Measurements from ENCODE around the gene PCNP.
"Not testable (repeated sequence)": the region's sequence is repeated elsewhere in the genome, so short reads cannot be mapped to it uniquely, and the experiment has no call there.

Gene PCNP, protein sequence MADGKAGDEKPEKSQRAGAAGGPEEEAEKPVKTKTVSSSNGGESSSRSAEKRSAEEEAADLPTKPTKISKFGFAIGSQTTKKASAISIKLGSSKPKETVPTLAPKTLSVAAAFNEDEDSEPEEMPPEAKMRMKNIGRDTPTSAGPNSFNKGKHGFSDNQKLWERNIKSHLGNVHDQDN

DNA sequence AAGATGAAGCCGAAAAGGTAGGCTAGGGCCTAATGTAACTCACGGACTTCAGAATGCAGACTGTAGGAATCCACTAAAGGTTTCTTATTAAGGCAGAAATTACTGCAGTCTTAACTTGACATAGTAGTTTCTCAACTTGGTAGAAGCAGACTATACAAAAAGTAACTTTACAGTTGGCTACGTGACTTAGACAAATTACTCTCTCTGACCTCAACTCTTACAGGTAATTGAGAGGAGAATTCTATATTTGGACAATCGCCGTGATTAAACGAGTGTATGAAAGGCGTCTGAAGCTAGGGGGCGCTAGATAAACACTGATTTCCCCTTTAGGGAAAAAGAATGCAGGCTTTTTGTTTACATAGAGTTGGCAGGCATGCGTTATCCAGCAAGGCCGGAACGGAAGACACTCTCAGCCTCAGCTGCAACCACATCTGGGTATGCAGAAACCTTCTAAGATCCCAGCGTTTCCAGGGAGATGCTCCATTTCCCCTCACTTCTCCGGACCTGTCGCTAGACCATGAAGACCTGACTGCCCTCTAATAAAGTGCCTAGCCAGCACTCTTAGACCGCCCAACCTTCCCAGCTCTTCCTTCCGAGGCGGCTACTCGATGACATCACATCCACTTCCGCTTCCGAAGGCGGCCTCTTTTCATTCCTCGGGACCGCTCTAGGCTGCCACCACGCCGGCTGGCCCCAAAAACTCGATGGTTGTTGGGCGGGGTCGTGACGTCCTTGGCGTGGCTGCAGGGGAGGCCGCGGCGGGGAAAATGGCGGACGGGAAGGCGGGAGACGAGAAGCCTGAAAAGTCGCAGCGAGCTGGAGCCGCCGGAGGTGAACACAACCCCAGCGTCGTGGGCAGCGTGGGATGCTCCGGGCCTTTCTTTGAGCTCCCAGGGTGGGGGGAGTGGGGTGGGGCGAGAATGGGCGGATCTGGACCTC lies at the start of gene PCNP:
Gene PCNP, plus strand, starts transcription at position 732 of the 939 bp plus-strand sequence. Its CDS starts 36 bp downstream, at position 768.
- peak; percentile 97 to 98 for DNase-seq

DNA sequence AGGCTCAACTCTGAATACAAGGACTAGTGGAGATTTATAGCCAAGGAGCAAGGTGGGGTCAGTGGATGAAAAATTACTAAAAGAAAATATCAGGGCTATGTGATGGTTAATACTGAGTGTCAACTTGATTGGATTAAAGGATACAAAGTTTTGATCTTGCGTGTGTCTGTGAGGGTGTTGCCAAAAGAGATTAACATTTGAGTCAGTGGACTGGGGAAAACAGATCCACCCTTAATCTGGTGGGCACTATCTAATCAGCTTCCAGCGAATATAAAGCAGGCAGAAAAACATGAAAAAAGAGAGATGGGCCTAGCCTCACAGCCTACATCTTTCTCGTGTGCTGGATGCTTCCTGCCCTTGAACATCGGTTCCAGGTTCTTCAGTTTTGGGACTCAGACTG lies 46.5 kb upstream of the PCNP start:
- no peak for DNase-seq

DNA sequence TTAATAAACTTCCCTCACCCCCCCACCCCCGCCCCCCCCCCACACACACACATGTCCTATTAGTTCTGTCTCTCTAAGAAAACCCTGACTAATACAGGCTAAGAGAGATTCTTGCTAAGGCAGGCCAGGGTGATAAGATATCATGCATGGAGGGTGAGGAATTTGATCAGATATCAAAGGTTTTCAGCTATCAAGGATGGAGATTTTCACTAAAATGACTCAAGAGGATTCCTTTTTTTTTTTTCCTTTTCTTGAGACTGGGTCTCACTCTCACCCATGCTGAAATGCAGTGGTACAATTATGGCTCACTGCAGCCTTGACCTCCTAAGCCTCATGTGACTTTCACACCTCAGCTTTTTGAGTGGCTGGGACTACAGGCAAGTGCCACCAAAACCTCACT lies 46.1 kb upstream of the PCNP start:
- no peak for DNase-seq

DNA sequence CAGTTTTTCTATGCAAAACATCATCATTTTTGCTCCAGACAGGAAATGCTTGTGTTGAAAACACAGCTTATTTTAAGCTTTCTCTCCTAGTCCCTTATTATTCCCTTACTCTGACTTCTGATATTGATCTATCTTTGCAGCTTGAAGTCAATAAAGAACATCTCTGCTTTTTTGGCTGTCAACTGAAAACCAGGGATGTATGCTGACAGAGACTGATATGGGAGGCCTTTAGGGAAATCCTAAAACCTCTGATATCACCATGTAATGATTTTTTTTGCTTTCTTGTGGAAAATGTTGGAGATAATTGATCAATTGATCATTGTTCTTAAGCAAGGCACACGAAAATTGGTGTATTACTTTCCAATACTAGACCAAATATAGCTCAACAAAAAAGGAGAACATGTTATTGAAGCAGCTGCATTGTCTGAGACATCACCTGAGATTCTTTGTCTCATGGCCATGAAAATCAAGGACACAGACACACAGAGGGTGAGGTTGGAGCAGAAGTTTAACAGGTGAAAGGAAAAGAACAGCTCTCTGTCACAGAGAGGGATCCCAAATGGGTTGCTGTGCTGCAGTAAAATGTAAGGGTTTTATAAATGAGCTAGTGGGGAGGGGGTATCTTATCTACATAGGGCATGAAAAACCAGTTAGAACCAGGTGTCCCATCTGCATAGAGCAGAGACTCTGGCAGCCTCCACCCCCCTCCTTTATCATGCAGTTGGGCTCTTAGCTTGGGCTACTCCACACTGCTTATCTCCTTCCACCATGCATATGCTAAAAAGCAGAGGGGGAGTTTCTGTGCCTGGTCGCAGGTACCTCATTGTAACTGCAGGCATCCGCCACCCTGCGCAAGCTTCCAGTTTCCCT lies 43.9 kb upstream of the PCNP start:
- no peak for DNase-seq

DNA sequence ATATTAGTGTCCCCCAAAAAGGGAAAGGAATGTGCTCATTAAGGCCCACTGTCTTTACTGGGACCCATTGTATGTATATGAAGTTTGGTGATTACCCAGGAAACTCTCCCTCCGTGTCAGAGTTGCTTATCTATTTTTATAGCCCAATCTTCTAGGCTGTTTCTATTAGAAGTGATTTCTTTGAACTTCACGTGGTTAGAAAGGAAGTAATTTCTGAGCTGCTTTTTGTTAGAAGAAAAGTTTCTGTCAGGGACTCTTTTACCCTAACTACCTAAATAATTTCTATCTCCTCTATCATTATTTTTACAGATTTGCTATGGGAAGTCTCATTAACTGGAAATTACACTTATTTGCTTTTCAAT lies 43.3 kb upstream of the PCNP start:
- DNase-seq = no peak

DNA sequence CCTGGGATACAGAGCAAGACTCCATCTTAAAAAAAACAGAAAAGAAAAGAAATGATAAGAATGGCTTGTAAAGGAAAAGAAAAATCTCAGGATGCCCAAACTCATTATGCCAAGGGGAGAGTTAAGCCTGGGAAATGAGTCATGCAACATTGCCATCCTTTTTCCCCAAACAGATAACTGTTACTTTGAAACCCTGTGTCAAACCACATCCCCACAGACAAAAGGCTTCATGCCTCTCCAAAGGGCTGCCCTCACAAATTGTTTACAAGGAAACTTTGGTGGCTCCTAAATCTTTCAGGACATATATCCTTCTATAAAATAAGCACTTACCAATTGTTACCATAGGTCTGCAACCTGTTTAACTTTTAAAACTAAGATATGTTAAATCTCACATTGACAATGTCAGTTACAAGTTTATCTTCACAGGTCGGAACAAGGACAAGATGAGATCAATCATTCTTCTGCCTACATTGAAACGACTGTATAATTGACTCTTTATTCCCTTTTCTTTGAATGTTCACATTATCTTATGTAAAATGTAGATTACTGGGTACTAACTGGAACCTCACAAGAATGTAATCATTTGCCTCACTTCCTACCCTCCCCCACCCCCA lies 42.4 kb upstream of the PCNP start:
- peak in 1 of 2 experiments; percentile 13 for DNase-seq

DNA sequence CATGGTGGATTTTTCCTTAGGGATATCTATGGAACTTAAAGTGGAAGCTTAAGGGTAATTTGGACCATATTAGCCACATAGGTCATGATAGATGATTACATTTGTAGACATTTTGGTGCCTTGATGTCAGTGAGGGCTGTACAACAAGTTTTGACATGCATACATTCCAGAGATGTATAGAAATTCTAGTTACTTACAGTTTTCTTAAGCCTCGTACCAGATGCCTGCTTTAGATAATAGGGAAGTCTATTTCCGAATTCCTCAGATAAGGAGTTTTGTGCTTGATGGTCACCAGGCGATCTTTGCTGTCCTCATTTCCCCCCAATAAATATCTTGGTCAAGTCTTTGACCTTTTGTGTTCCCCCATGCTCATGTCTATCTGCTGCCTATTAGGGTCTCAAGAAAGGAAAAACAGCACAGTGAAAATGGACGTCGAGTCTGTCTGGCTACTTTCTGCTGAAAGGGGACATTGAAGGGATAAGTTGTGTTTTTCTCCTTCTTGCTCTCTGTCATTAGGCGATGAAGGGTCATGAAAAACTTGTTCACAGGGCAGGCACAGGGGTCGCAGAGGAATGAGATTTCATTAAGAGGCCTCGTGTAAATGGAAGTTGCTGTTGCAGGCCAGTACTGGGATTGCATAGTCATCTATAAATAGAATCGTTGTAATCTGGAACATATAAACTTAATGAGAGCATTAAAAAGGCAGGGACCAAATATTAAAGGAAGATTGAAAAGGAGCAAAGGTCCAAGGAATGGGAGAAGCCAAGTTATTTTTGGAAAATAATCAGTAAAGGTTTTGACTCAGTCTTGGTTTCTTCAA lies 41.0 kb upstream of the PCNP start:
- DNase-seq = no peak

DNA sequence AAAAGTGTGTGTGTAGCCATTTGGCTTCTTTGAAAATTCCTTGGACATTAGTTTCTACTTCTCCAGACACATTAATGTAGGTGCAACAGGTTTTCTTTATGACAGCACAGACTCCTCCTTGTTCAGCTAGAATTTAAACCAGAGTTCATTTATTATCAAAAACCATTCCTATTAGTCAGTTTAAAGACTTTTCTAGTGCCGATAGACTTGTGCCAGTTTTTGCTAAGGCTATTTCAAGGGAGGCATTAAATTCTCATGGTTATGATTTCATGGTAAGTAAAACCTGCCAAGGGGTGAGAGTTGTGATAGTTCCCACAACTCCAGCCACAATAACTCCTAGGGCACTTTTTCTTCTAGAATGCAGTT lies 40.4 kb upstream of the PCNP start:
- DNase-seq = no peak

DNA sequence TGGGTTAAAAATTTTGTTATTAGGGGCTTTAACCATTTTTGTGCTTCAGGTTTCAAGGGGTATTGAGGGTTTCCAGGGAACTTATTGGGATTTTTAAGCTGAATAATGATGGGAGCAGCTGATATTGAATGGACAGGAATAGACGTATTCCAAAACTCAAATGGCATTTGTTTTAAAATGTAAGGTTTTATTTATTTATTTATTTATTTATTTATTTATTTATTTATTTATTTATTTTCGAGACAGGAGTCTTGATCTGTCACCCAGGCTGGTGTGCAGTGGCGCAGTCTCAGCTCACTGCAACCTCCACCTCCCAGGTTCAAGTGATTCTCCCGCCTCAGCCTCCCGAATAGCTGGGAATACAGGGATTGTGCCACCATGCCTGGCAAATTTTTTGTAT lies 38.8 kb upstream of the PCNP start:
- no peak for DNase-seq

DNA sequence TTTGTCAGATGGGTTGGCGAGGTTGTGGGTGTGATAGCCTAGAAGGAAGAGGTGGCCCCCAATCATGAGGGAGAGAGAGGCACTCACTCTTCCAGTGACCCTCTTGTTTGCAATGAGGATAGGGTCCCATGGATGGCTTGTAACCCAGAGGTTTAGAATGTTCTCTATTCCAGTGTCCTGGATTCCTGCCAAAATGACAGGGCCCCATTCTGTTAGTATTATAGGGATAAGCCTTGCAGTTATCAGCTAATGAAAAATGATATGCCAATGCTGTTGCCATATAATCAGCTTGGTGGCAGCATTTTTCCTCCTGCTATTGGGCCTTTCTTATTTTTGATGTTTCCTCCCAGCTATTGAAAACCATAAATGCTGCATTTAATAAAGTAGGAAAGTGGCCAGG lies 37.7 kb upstream of the PCNP start:
- no peak for DNase-seq

DNA sequence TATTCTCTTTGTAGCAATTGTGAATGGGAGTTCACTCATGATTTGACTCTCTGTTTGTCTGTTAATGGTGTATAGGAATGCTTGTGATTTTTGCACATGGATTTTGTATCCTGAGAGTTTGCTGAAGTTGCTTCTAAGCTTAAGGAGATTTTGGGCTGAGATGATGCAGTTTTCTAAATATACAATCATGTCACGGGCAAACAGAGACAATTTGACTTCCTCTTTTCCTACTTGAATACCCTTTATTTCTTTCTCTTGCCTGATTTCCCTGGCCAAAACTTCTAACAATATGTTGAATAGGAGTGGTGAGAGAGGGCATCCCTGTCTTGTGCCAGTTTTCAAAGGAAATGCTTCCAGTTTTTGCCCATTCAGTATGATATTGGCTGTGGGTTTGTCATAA lies 37.0 kb upstream of the PCNP start:
- not testable (repeated sequence) for DNase-seq

DNA sequence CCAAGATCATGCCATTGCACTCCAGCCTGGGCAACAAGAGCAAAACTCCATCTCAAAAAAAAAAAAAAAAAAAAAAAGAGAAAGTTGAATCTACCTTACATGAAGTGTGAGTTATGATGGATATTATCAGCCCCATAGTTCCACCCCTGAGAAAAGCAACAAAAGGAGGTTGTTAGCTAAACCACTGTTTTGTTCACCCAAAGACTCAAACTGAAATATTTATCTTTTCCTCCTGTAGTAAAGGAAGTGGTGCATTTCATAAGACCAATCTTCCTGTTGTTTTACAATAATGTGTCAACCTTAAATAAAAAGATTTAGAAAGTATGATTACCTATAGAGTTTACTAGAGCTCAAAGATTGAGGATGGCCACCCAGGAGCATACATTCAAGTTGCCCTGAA lies 31.0 kb upstream of the PCNP start:
- DNase-seq = no peak

DNA sequence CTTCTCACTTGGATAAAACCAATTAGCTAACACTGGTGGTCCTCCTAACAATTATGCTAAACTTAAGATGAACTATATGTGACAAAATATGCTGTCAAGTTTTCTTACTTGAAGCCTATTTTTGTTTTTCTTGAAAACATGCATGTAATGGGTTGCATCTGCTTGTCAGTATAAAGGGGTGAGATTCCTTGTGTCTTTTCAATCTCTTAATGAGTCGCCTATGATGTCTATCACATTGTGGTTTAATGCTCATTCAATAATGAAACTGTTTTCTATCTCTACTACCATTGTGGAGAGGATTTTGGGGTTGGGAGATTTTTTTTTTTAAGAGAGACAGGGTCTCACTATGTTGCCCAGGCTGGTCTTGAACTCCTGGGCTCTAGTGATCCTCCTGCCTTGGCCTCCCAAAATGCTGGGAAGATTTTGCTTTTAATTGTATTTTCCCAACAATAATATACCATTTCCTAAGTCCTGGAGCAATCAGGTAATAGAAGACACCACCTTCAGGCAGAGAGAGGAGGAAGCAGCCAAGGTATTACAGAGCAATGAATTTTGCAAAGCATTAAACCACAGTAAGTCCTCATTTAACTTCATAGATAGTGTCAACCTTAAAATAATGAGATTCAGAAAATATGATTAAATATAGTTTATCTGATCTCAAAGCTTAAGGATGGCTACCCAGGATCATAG lies 29.7 kb upstream of the PCNP start:
- no peak for DNase-seq

DNA sequence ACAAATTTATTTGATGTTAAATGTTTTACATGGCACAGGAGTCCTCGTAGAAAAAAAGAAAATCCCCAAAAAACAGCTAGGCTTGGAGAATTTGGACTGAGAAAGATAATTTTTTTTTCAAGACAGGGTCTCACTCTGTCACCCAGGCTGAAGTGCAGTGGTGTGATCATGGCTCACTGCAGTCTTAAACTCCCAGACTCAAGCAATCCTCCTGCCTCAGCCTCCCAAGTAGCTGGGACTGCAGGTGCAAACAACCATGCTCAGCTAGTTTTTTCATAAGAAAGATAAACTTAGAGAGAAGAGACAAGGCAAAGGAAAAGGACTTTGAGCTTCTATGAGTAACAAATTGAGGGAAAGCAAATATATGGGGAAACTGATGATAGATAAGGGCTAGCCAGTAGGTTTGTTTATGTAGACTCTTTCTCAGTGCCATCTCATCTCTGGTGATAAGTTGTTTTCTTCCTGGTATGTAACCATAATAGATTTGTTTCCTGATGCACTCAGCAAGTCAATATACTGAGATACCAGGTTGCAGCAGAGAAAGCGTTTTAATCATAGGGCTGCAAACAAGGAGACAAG lies 25.4 kb upstream of the PCNP start:
- DNase-seq = no peak

DNA sequence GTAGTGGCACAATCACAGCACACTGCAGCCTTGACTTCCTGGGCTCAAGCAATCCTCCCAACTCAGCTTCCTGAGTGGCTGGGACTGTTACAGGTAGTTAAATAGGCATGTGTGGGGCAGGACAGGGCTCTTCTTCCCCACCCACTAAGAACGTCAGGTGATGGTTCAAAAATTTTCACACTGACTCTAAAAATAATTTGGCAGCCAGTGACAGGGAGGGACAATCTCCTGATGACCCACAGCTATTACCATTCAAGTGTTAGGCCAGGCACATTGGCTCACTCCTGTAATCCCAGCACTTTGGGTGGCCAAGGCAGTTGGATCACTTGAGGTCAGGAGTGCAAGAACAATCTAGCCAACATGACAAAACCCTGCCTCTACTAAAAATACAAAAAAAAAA lies 24.5 kb upstream of the PCNP start:
- DNase-seq = no peak

DNA sequence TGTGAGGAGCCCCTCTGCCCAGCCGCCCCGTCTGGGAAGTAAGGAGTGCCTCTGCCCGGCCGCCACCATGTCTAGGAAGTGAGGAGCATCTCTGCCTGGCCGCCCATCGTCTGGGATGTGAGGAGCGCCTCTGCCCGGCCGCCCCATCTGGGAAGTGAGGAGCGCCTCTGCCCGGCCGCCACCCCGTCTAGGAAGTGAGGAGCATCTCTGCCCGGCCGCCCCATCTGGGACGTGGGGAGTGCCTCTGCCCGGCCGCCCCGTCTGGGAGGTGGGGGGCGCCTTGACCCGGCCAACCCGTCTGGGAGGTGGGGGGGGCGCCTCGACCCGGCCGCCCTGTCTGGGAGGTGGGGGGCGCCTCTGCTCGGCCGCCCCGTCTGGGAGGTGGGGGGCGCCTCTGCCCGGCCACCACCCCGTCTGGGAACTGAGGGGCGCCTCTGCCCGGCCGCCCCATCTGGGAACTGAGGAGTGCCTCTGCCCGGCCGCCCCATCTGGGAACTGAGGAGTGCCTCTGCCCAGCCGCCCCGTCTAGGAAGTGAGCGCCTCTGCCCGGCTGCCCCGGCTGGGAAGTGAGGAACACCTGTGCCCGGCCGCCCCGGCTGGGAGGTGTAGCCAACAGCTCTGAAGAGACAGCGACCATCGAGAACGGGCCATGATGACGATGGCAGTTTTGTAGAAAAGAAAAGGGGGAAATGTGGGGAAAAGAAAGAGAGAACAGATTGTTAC lies 22.5 kb upstream of the PCNP start:
- DNase-seq = not testable (repeated sequence)

DNA sequence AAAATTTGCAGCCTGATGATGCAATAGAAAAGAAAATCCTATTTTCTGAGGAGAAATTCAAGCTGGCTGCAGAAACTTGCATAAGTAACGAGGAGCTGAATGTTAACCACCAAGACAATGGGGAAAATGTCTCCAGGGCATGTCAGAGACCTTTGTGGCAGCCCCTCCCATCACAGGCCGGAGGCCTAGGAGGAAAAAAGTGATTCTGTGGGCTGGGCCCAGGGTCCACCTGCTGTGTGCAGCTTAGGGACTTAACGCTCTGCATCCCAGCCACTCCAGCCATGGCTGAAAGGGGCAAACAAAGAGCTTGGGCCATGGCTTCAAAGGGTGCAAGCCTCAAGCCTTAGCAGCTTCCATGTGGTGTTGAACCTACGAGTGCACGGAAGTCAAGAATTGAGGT lies 20.6 kb upstream of the PCNP start:
- DNase-seq = not testable (repeated sequence)

DNA sequence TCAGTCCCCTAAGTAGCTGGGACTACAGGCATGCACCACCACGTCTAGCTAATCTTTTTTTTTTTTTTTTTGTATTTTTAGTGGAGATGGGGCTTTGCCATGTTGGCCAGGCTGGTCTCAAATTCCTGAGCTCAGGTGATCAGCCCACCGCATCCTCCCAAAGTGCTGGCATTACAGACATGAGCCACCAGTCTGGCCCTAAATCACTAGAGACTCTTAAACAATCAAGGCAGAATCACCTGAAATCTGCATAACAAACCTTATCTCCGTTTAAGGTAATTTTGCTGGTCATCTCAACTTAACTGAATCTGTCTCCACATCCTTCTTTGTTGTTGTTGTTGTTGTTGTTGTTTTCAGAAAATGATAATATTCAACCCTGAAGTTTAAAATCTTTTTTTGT lies 17.9 kb upstream of the PCNP start:
- no peak for DNase-seq

DNA sequence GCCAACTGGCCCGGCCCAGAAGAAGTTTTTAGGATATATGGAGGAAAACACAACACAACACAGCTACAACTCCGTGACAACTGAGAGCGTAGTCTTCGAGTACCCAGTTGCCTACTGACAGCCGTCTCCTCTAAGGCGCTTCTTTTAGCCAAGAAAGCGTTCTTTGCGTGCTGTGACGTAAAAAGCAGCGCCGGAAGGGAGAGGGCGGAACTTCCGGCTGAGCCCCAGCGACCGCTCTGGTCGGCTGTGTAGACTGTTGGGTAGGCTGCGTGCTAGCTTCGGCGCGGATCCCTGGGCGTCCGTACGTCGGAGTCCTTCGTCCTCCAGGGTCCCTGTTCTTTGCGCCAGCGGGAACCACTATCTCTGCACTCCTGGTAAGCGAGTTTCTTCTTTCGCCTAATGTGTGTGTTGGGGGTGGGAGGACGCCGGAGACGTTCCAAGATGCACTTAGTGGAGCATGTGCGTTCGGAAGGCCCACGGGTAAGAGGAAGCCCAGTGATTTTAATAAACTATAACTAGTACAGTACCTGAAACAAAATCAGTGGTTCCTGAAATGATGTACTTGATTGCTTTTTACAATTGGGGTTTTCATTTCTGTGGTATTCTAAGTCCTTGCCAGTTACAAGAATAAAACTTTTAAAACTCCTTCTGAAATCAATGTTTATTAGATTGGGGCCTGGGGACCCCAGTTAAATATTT lies 12.2 kb upstream of the PCNP start, which contains the start of gene TRMT10C:
Gene TRMT10C, plus strand, starts transcription at position 239 of the 699 bp plus-strand sequence. CDS start 2,914 bp downstream, outside the sequence.
- DNase-seq = peak; percentile 92 to 93
